ENCODE data around the gene RHBDL2. TPM values are rescaled to one million over a fixed set of nuclear protein-coding genes. Genes with fewer than 3 reads are reported as not detected.

Gene RHBDL2
- total and polyA plus RNA-seq, 9 of the 15 experiments (the other 6 are each of a cell fraction or from before 2014, with no cell fraction given): not detected

GRCh38 chr1:38859561-38860453, 81.8 kb downstream of the RHBDL2 start, which contains the start of gene RRAGC (continued):
- 0 out of 2 replicates have a peak, but pooled peaks have one; percentile 76 for TF ChIP-seq TCF15 (CRISPR knock-in tag; IDR thresholded peaks at IDR 0.05)
- TF ChIP-seq MAZ (CRISPR knock-in tag; conservative IDR thresholded peaks at IDR 0.05 in 1 of 2, IDR thresholded peaks at IDR 0.05 in 1 of 2): peak; percentile 95 to 98
- TF ChIP-seq ZNF511 (CRISPR knock-in tag; IDR thresholded peaks at IDR 0.05): no peak
- TF ChIP-seq ARNT (IDR thresholded peaks at IDR 0.05): no peak
- no peak for TF ChIP-seq ZNF280B (CRISPR knock-in tag; IDR thresholded peaks at IDR 0.05)
- peak; percentile 66 for TF ChIP-seq ATF3 (IDR thresholded peaks at IDR 0.05)
- TF ChIP-seq ATF3 (CRISPR knock-in tag; conservative IDR thresholded peaks at IDR 0.05): no peak
- no peak for TF ChIP-seq PRDM10 (IDR thresholded peaks at IDR 0.05; ENCODE audit: partially characterized antibody)
- TF ChIP-seq FIP1L1 (IDR thresholded peaks at IDR 0.05; ENCODE audit: low read depth, low read length, poor library complexity, severe bottlenecking): no peak
- peak; percentile 44; the same call in 1 of the 2 replicates for TF ChIP-seq JUNB (CRISPR knock-in tag; conservative IDR thresholded peaks at IDR 0.05)
- peak; percentile 96 for TF ChIP-seq CLOCK (CRISPR knock-in tag; IDR thresholded peaks at IDR 0.05; ENCODE audit: borderline replicate concordance)
- TF ChIP-seq ZNF586 (CRISPR knock-in tag; conservative IDR thresholded peaks at IDR 0.05): no peak
- TF ChIP-seq HNRNPLL (IDR thresholded peaks at IDR 0.05; ENCODE audit: low read depth, low read length, poor library complexity, severe bottlenecking): peak; percentile 72
- TF ChIP-seq SP2 (IDR thresholded peaks at IDR 0.05; ENCODE audit: extremely low read depth, low read depth, low read length, poor library complexity, severe bottlenecking): peak; percentile 88
- TF ChIP-seq ZC3H4 (CRISPR knock-in tag; IDR thresholded peaks at IDR 0.05; ENCODE audit: borderline replicate concordance): no peak

Measured in K562 (cell line).